ENCODE results near the gene SASH3. TPM values are rescaled to one million over a fixed set of nuclear protein-coding genes. Genes with fewer than 3 reads are reported as not detected.

The SASH3 gene
- total RNA-seq, 1 experiment from 2014 or later = 0.42 TPM

GRCh38 chrX:129783291-129783713 lies 3.6 kb downstream of the SASH3 start (continued):
- no peak for TF ChIP-seq REST (IDR thresholded peaks at IDR 0.05; ENCODE audit: low read depth)
- TF ChIP-seq POLR2A (IDR thresholded peaks at IDR 0.05; ENCODE audit: borderline replicate concordance, extremely low read depth, insufficient read depth, insufficient read length) = no peak
- no peak for TF ChIP-seq RAD21 (IDR thresholded peaks at IDR 0.05; ENCODE audit: low read depth)
- no peak for TF ChIP-seq POLR2AphosphoS5 (IDR thresholded peaks at IDR 0.05; ENCODE audit: low read depth, low read length)
- no peak for TF ChIP-seq ZFX (IDR thresholded peaks at IDR 0.05)
- TF ChIP-seq ATF3 (IDR thresholded peaks at IDR 0.05) = no peak

GRCh38 chrX:129784371-129784770 lies 4.6 kb downstream of the SASH3 start:
- Histone ChIP-seq H2AFZ (ENCODE audit: low read depth, low read length, poor library complexity, severe bottlenecking) (no peak overlapping the region), H4K20me1 (ENCODE audit: insufficient read depth) (no peaks in the 10 kb centered on the region), H3K4me2 (ENCODE audit: low read length) (no peak overlapping the region), H3K79me2 (ENCODE audit: insufficient read depth, low read length) (no peaks in the 10 kb centered on the region), H3K27ac (ENCODE audit: low read depth, low read length) (no peak overlapping the region), H3K9me2 (ENCODE audit: insufficient read depth) (no peaks in the 10 kb centered on the region), H3K9me3 (ENCODE audit: control insufficient read depth in 1 of 2, insufficient read depth in 1 of 2, low read depth in 1 of 2, low read length in 2 of 2) (no peaks in the 10 kb centered on the region), H3K4me3 (replicated peaks in 1 of 2; ENCODE audit: low read depth in 1 of 2, low read length in 2 of 2) (no peak overlapping the region), H3K36me3 (ENCODE audit: control insufficient read depth in 1 of 2, insufficient read depth in 2 of 2, low read length in 2 of 2) (no peaks in the 10 kb centered on the region), H3K4me1 (ENCODE audit: control insufficient read depth in 1 of 2, insufficient read depth in 2 of 2, low read length in 2 of 2) (no peaks in the 10 kb centered on the region), H3K9ac (ENCODE audit: low read length) (no peak overlapping the region), H3K27me3 (ENCODE audit: insufficient read depth, low read length) (no peaks in the 10 kb centered on the region)
- ChIA-PET RAD21 (ENCODE audit: low non-redundant PET in 1 of 2, low total read pairs in 2 of 2, uncharacterized antibody in 2 of 2, unreplicated experiment in 2 of 2) (no interaction called here), POLR2A (no interaction called here), CTCF (no interaction called here)
- intact Hi-C loops (cut with micrococcal nuclease) = no loop called here
- ATAC-seq = no peak
- no peak for DNase-seq (ENCODE audit: low read depth, low spot score)
- TF ChIP-seq ELF1 (IDR thresholded peaks at IDR 0.05; ENCODE audit: borderline replicate concordance, low read depth) = no peak
- TF ChIP-seq EZH2 (IDR thresholded peaks at IDR 0.05) = no peak
- TF ChIP-seq MAX (IDR thresholded peaks at IDR 0.05) = no peak
- no TSS peak for BruUV-seq (replicated peaks)

Data from HCT116 (cell line).